OCI-LY7 (cell line): ENCODE results near the gene PLIN1. TPM values are rescaled to one million over a fixed set of nuclear protein-coding genes. Genes with fewer than 3 reads are reported as not detected.

Experiments
- BruUV-seq: library from RNA; stranded (reverse); fragments of 400-500 nt; replicated peaks from 2 replicates; lab custom pipeline; 2021; lab: Mats Ljungman, UMichigan
- CTCF ChIA-PET: fragments of 300-600 bp; sonication (Branson Sonifier 250); formaldehyde crosslinking; loops from one replicate; lab custom pipeline; 2022; ENCODE audit warnings: antibody characterized with exemption; ENCODE audit not compliant: unreplicated experiment; lab: Charles Lee
- POLR2A ChIA-PET: fragments of 300-600 bp; sonication (Branson Sonifier 250); formaldehyde crosslinking; loops from one replicate; lab custom pipeline; 2022; ENCODE audit warnings: antibody characterized with exemption; lab: Charles Lee
- DNase-seq: peaks from one replicate; pipeline ENCODE4 v3.0.0-alpha.2; 2015; ENCODE audit warnings: low spot score
- H2AFZ ChIP-seq: fragments of 200-600 bp; sonication (generic), shearing (Covaris generic); 2 replicates; pipeline ENCODE4 v1.6.1; 2014; ENCODE audit warnings: mild to moderate bottlenecking, antibody characterized with exemption, low read length, moderate library complexity
- H3K27ac ChIP-seq: fragments of 200-600 bp; sonication (generic); 2 replicates; pipeline ENCODE4 v1.5.1; 2014; ENCODE audit warnings: mixed run types, low read depth, mild to moderate bottlenecking, moderate library complexity, low read length, inconsistent platforms; ENCODE audit not compliant: poor library complexity, severe bottlenecking
- H3K36me3 ChIP-seq: fragments of 200-600 bp; sonication (generic); 2 replicates; pipeline ENCODE4 v1.6.1; 2014; ENCODE audit warnings: mild to moderate bottlenecking, antibody characterized with exemption, low read length, moderate library complexity, mixed read lengths; ENCODE audit not compliant: insufficient read depth
- H3K4me1 ChIP-seq: fragments of 200-600 bp; sonication (generic); 2 replicates; pipeline ENCODE4 v1.5.1; 2014; ENCODE audit warnings: mild to moderate bottlenecking, low read length; ENCODE audit not compliant: insufficient read depth, poor library complexity, severe bottlenecking
- H3K4me2 ChIP-seq: fragments of 200-600 bp; sonication (generic); 2 replicates; pipeline ENCODE4 v1.6.1; 2014; ENCODE audit warnings: mild to moderate bottlenecking, low read length
- H3K4me3 ChIP-seq: fragments of 200-600 bp; sonication (generic); 2 replicates; pipeline ENCODE4 v1.5.1; 2014; ENCODE audit warnings: mild to moderate bottlenecking, low read depth, low read length; ENCODE audit not compliant: poor library complexity, severe bottlenecking
- H3K79me2 ChIP-seq: fragments of 200-600 bp; sonication (generic); 2 replicates; pipeline ENCODE4 v1.6.1; 2016; ENCODE audit warnings: low read depth, mild to moderate bottlenecking, low read length, moderate library complexity, mixed read lengths; ENCODE audit not compliant: insufficient read depth
- H3K9me2 ChIP-seq: fragments of 200-600 bp; sonication (generic); 2 replicates; pipeline ENCODE4 v1.6.1; 2016; ENCODE audit warnings: mild to moderate bottlenecking, low read length, mixed read lengths; ENCODE audit not compliant: insufficient read depth
- H3K9me3 ChIP-seq: fragments of 200-600 bp; sonication (generic); 2 replicates; pipeline ENCODE4 v1.6.1; 2014; ENCODE audit warnings: mild to moderate bottlenecking, mixed run types, low read length, mixed read lengths
- H4K20me1 ChIP-seq: fragments of 200-600 bp; sonication (generic); 2 replicates; pipeline ENCODE4 v1.6.1; 2014; ENCODE audit warnings: mild to moderate bottlenecking, antibody characterized with exemption, low read length, moderate library complexity, mixed read lengths; ENCODE audit not compliant: insufficient read depth
- CTCF ChIP-seq: fragments of 200-600 bp; sonication (generic); conservative IDR thresholded peaks from 2 replicates; pipeline ENCODE4 v1.5.1; 2014; ENCODE audit warnings: mild to moderate bottlenecking, antibody characterized with exemption, low read length, moderate library complexity, mixed read lengths
- EZH2phosphoT487 ChIP-seq: fragments of 200-600 bp; sonication (generic); IDR thresholded peaks from 2 replicates; pipeline ENCODE4 v1.6.1; 2018; ENCODE audit warnings: low read depth, borderline replicate concordance, mild to moderate bottlenecking, mixed run types, antibody characterized with exemption, low read length, moderate library complexity, mixed read lengths
- intact Hi-C: fragments of 100-400 bp; cut with micrococcal nuclease; formaldehyde crosslinking; loops from one replicate; pipeline ENCODE4 v1.10.0; 2022; ENCODE audit not compliant: unreplicated experiment
- total RNA-seq, 2 experiments: library from RNA; depleted of rRNA in 1 of 2; stranded (reverse); fragments of >200 nt in 1 of 2; shearing (Covaris generic) in 1 of 2; gene quantifications; 2 replicates each; pipeline ENCODE4 v1.2.3, GENCODE V29; 2014 to 2022

PLIN1 gene
- total RNA-seq, 2 experiments from 2014 or later: 0.19 TPM; not detected in 1

DNA sequence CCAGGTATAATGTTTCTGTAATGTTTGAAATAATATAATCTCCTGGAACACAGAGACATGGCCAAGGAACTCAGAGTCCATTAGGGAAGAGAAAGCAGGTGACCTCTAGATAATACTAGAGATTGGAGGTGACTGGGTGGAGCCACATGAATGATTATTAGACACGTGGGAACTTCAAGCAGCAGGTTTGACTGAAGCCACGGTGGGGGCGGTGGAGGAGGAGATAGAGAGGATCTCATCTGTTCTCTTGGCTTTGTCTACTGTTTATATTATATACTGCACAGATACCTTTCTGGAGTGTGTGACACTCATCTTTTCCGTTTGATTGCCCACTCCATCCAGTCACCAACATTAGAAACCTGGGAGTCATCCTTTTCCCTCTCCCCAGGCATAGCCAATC, 57.6 kb downstream of the PLIN1 start:
- CTCF ChIA-PET: no interaction called here
- H3K36me3 ChIP-seq: peaks cover 97% of the 10 kb centered on the region
- no peak overlapping the region for H2AFZ ChIP-seq
- POLR2A ChIA-PET: interaction anchor here (0.6 kb wide), 1 partner anchor 1274 kb away, joined by 3 read pairs; no protein-coding TSS in a partner anchor
- H3K4me1 ChIP-seq: no peaks in the 10 kb centered on the region
- H3K4me3 ChIP-seq: no peak overlapping the region
- H3K27ac ChIP-seq: no peak overlapping the region
- no peaks in the 10 kb centered on the region for H4K20me1 ChIP-seq
- H3K4me2 ChIP-seq: no peak overlapping the region
- no peaks in the 10 kb centered on the region for H3K79me2 ChIP-seq
- intact Hi-C loops: no loop called here
- no TSS peak for BruUV-seq
- no peak for DNase-seq
- TF ChIP-seq EZH2phosphoT487 (no peak), CTCF (no peak)
- no peaks in the 10 kb centered on the region for H3K9me3 ChIP-seq
- no peaks in the 10 kb centered on the region for H3K9me2 ChIP-seq

- no peaks in the 10 kb centered on the region for H3K9me2 ChIP-seq
- no peak overlapping the region for H3K4me3 ChIP-seq
- H3K9me3 ChIP-seq: peaks cover 6% of the 10 kb centered on the region; the same call in 1 of the 2 replicates
- no peaks in the 10 kb centered on the region for H3K4me1 ChIP-seq
- no peak overlapping the region for H3K27ac ChIP-seq
- ChIA-PET POLR2A (interaction anchor here (1.0 kb wide), 1 partner anchor 22 kb away, joined by 3 read pairs; no protein-coding TSS in a partner anchor), CTCF (no interaction called here)
- no peak overlapping the region for H2AFZ ChIP-seq
- DNase-seq: no peak
- BruUV-seq: no TSS peak
- peaks cover 95% of the 10 kb centered on the region for H3K36me3 ChIP-seq
- no peak for TF ChIP-seq EZH2phosphoT487
- no peak for TF ChIP-seq CTCF
- H4K20me1 ChIP-seq: no peaks in the 10 kb centered on the region
- no peak overlapping the region for H3K4me2 ChIP-seq
- no peaks in the 10 kb centered on the region for H3K79me2 ChIP-seq
- intact Hi-C loops: loop anchor here (10.0 kb wide), 1 partner anchor 351 kb away; no protein-coding TSS in a partner anchor
Observed at GRCh38 chr15:89616228-89616627, 62.9 kb downstream of the PLIN1 start.

- H3K79me2 ChIP-seq: no peaks in the 10 kb centered on the region
- ChIA-PET CTCF (no interaction called here), POLR2A (interaction anchor here (0.7 kb wide), 1 partner anchor 387 kb away, joined by 4 read pairs; no protein-coding TSS in a partner anchor)
- H3K4me2 ChIP-seq: no peak overlapping the region
- intact Hi-C loops: loop anchor here (10.0 kb wide), 1 partner anchor 350 kb away; no protein-coding TSS in a partner anchor
- no peaks in the 10 kb centered on the region for H3K9me2 ChIP-seq
- DNase-seq: no peak
- H4K20me1 ChIP-seq: no peaks in the 10 kb centered on the region
- no peak for TF ChIP-seq EZH2phosphoT487
- TF ChIP-seq CTCF: no peak
- H3K36me3 ChIP-seq: peaks cover 96% of the 10 kb centered on the region
- peaks cover 9% of the 10 kb centered on the region; the same call in 1 of the 2 replicates for H3K9me3 ChIP-seq
- no peak overlapping the region for H3K27ac ChIP-seq
- no peaks in the 10 kb centered on the region for H3K4me1 ChIP-seq
- no peak overlapping the region for H2AFZ ChIP-seq
- H3K4me3 ChIP-seq: no peak overlapping the region
- no TSS peak for BruUV-seq
Observed at GRCh38 chr15:89615135-89615534, 64.0 kb downstream of the PLIN1 start.
